Measurements from ENCODE around the gene ZNF462. TPM values are rescaled to one million over a fixed set of nuclear protein-coding genes. Genes with fewer than 3 reads are reported as not detected.

ZNF462 gene
- polyA plus RNA-seq, 2 of the 4 experiments (the other 2 are of a cell fraction): 2.4 to 3.9 TPM

DNA sequence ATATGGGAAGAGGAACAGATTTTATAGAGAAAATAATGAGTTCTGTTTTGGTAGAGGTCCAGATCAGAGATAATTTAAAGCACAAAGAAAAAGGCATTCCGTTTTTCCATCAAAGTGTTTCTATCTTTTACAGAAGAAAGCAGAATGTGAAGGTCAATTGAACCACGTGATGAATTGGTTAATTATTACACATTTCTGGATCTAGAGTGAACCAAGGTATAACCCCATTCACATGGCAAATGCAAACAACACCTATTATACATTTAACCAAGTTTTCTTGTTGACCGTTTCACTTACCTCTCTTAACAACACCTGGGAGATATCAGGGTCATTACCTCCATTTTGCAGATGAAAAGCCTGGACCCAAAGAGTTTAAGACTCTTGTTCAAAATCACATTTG lies 34.9 kb upstream of the ZNF462 start:
- WGBS (ENCODE audit: missing lambda C conversion rate): 35% methylated on average over 3 of the region's 3 CpGs
- Histone ChIP-seq H3K4me2 (no peak overlapping the region), H3K4me1 (no peaks in the 10 kb centered on the region), H3K4me3 (no peak overlapping the region), H3K9me3 (no peaks in the 10 kb centered on the region; the same call in 2 of the 3 replicates), H3K27ac (no peak overlapping the region)
- no peak for ATAC-seq
- ChIA-PET POLR2A (no interaction called here), CTCF (no interaction called here)
- no peak for DNase-seq (ENCODE audit: low read depth in 1 of 2, low spot score in 1 of 2)
- TF ChIP-seq HOXB13 (CRISPR knock-in tag; IDR thresholded peaks at IDR 0.05; ENCODE audit: low read depth) (no peak), FOSL2 (IDR thresholded peaks at IDR 0.05) (no peak), FOSL2 (CRISPR knock-in tag; IDR thresholded peaks at IDR 0.05) (no peak), BCL3 (IDR thresholded peaks at IDR 0.05) (no peak), RFX5 (IDR thresholded peaks at IDR 0.05) (no peak), NR3C1 (IDR thresholded peaks at IDR 0.05) (no peak), CHD4 (IDR thresholded peaks at IDR 0.05; ENCODE audit: borderline replicate concordance) (no peak), E2F6 (IDR thresholded peaks at IDR 0.05; ENCODE audit: borderline replicate concordance, low read depth) (no peak), FOXS1 (CRISPR knock-in tag; IDR thresholded peaks at IDR 0.05) (no peak), RAD21 (conservative IDR thresholded peaks at IDR 0.05 in 1 of 2, IDR thresholded peaks at IDR 0.05 in 1 of 2) (no peak), ZNF302 (CRISPR knock-in tag; IDR thresholded peaks at IDR 0.05) (no peak), CBX2 (IDR thresholded peaks at IDR 0.05; ENCODE audit: borderline replicate concordance, low read depth) (no peak), HEYL (CRISPR knock-in tag; IDR thresholded peaks at IDR 0.05) (no peak), RNF2 (IDR thresholded peaks at IDR 0.05; ENCODE audit: borderline replicate concordance, low read depth) (no peak), BHLHE40 (IDR thresholded peaks at IDR 0.05; ENCODE audit: low read depth, low read length) (no peak), MAZ (IDR thresholded peaks at IDR 0.05; ENCODE audit: borderline replicate concordance, low read depth, low read length) (no peak), FOSB (CRISPR knock-in tag; IDR thresholded peaks at IDR 0.05) (no peak)
- TF ChIP-seq, protein P1, sequence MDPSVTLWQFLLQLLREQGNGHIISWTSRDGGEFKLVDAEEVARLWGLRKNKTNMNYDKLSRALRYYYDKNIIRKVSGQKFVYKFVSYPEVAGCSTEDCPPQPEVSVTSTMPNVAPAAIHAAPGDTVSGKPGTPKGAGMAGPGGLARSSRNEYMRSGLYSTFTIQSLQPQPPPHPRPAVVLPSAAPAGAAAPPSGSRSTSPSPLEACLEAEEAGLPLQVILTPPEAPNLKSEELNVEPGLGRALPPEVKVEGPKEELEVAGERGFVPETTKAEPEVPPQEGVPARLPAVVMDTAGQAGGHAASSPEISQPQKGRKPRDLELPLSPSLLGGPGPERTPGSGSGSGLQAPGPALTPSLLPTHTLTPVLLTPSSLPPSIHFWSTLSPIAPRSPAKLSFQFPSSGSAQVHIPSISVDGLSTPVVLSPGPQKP (IDR thresholded peaks at IDR 0.05; ENCODE audit: low read depth, low read length): no peak
- TF ChIP-seq, protein P2, sequence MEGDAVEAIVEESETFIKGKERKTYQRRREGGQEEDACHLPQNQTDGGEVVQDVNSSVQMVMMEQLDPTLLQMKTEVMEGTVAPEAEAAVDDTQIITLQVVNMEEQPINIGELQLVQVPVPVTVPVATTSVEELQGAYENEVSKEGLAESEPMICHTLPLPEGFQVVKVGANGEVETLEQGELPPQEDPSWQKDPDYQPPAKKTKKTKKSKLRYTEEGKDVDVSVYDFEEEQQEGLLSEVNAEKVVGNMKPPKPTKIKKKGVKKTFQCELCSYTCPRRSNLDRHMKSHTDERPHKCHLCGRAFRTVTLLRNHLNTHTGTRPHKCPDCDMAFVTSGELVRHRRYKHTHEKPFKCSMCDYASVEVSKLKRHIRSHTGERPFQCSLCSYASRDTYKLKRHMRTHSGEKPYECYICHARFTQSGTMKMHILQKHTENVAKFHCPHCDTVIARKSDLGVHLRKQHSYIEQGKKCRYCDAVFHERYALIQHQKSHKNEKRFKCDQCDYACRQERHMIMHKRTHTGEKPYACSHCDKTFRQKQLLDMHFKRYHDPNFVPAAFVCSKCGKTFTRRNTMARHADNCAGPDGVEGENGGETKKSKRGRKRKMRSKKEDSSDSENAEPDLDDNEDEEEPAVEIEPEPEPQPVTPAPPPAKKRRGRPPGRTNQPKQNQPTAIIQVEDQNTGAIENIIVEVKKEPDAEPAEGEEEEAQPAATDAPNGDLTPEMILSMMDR (IDR thresholded peaks at IDR 0.05): no peak
- FAIRE-seq: no peak

GRCh38 chr9:106828965-106829364 lies 34.0 kb upstream of the ZNF462 start:
- DNase-seq (ENCODE audit: low read depth in 1 of 2, low spot score in 1 of 2) (no peak), ATAC-seq (no peak), FAIRE-seq (no peak)
- Histone ChIP-seq H3K9me3 (0 out of 3 replicates have a peak, but pooled peaks cover 3% of the 10 kb centered on the region), H3K4me1 (no peaks in the 10 kb centered on the region), H3K4me2 (no peak overlapping the region), H3K4me3 (no peak overlapping the region), H3K27ac (no peak overlapping the region)
- TF ChIP-seq RAD21 (conservative IDR thresholded peaks at IDR 0.05 in 1 of 2, IDR thresholded peaks at IDR 0.05 in 1 of 2): no peak
- TF ChIP-seq, protein P3, sequence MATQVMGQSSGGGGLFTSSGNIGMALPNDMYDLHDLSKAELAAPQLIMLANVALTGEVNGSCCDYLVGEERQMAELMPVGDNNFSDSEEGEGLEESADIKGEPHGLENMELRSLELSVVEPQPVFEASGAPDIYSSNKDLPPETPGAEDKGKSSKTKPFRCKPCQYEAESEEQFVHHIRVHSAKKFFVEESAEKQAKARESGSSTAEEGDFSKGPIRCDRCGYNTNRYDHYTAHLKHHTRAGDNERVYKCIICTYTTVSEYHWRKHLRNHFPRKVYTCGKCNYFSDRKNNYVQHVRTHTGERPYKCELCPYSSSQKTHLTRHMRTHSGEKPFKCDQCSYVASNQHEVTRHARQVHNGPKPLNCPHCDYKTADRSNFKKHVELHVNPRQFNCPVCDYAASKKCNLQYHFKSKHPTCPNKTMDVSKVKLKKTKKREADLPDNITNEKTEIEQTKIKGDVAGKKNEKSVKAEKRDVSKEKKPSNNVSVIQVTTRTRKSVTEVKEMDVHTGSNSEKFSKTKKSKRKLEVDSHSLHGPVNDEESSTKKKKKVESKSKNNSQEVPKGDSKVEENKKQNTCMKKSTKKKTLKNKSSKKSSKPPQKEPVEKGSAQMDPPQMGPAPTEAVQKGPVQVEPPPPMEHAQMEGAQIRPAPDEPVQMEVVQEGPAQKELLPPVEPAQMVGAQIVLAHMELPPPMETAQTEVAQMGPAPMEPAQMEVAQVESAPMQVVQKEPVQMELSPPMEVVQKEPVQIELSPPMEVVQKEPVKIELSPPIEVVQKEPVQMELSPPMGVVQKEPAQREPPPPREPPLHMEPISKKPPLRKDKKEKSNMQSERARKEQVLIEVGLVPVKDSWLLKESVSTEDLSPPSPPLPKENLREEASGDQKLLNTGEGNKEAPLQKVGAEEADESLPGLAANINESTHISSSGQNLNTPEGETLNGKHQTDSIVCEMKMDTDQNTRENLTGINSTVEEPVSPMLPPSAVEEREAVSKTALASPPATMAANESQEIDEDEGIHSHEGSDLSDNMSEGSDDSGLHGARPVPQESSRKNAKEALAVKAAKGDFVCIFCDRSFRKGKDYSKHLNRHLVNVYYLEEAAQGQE (IDR thresholded peaks at IDR 0.05): no peak
- no peak for TF ChIP-seq EHF (CRISPR knock-in tag; IDR thresholded peaks at IDR 0.05)
- TF ChIP-seq BHLHE40 (IDR thresholded peaks at IDR 0.05; ENCODE audit: low read depth, low read length): no peak
- TF ChIP-seq CBX8 (IDR thresholded peaks at IDR 0.05): no peak
- no peak for TF ChIP-seq RNF2 (IDR thresholded peaks at IDR 0.05; ENCODE audit: borderline replicate concordance, low read depth)
- no peak for TF ChIP-seq ZFP36 (IDR thresholded peaks at IDR 0.05; ENCODE audit: borderline replicate concordance, partially characterized antibody)
- CTCF ChIA-PET: interaction anchor here (1.1 kb wide), 1 partner anchor 11 kb away, joined by 3 read pairs; no protein-coding TSS in a partner anchor
- POLR2A ChIA-PET: no interaction called here
